ENCODE measurements around the gene ZC3H12A.

The ZC3H12A gene

DNA sequence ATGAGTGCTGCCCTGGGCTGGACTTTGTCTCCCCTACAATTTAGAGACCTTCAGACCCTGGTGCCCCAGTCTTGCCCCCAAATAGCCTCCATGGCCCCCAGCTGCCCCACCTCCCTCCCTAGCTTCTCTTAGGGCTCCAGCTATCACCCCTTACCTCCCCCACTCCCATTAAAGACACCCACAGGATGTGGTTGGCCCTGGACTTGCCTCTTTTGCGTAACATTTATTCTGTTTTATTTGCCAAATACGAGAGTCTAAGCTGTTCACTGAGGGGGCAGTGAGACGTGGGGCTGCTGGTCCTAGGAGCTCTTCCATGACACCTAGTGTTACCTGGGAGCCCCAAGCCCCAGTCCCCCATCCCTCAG is 4.5 kb downstream of the ZC3H12A start:
- no peak for DNase-seq (ENCODE audit: low spot score)

DNA sequence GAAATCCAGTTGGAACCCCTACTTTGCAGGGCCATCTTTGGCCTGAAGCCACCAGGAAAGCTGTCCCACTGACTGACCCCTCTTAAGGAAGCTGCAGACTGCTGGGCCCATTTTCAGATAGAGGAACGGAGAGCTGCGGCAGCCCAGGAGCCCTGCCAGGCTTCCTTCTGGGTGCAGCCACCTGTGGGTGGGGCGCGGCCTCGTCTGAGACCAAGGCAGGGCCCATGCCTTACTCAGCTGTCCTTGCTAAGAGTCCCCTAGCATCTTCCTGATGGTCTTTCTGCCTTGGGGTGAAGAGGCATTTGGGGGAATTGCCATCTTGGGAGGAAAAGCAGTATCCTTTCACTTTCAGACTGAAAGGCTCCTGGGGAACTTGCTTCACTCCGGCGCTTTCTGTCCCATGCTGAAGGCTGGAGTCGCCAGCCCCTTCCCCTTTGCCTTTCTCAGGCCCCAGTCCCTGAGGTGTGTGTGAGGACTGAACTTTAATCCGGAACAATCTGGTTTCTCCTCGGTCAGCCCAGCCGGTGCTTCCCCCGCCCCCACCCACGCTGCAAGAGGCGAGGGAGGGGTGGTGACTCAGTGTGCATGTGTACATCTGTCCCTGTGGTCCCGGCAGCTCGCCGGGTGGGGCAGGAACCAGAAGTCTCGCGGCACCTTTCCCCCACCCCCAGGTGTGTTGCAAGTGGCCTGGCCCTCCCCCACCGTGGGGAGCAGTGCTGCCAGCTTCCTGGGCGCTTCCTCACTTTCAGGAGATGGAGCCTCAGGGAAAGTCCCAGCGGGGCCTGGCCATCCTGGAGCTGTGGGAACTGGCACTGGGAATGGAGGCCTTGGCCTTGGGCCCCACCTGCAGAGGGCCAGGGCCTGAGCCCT is 5.1 kb downstream of the ZC3H12A start:
- DNase-seq (ENCODE audit: low spot score), result peak; percentile 87

DNA sequence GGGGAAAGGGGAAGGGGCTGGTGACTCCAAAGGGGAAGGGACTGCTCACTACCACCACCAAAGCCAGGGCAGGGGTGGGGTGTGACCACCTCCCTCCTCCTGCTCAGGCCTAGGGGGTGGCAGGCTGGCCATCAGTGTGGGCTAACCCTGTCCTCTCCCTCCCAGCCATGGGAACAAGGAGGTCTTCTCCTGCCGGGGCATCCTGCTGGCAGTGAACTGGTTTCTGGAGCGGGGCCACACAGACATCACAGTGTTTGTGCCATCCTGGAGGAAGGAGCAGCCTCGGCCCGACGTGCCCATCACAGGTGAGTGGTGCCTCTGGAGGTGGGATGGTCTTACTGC is 5.7 kb downstream of the ZC3H12A start:
- DNase-seq (ENCODE audit: low spot score), result no peak

DNA sequence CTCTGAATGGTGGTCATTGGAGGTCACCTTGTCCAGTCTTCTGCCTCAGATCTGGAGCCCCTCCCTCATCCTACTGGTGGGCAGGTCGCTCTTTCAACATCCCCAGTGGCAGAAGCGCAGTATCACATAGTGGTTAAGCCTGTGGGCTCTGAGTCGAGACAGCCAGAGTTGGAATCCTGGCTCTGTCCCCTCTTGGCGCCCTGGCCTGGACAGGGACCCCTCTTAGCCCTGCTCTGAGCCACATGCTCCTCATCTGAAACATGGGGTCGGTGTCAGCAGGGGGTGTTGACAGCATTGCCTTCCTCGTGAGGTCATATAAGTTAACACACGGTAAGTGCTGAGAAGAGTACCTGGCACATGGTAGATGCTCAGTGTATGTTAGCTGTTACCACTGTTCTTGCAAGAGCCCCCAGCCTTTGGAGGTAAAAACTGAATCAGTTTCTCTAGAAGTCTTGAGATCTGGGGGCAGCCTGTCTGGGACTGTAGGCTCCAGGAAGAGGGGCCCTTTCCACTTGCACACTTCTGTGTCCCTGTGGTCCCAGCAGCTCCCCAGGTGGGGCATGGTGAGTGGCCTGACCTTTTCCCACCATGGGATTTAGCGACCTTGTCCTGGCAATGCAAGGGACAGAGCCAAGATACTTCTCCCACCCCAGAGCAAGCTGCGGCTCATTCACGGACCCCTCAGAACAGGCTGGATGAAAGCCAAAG is 6.4 kb downstream of the ZC3H12A start:
- DNase-seq (ENCODE audit: low spot score), result no peak

DNA sequence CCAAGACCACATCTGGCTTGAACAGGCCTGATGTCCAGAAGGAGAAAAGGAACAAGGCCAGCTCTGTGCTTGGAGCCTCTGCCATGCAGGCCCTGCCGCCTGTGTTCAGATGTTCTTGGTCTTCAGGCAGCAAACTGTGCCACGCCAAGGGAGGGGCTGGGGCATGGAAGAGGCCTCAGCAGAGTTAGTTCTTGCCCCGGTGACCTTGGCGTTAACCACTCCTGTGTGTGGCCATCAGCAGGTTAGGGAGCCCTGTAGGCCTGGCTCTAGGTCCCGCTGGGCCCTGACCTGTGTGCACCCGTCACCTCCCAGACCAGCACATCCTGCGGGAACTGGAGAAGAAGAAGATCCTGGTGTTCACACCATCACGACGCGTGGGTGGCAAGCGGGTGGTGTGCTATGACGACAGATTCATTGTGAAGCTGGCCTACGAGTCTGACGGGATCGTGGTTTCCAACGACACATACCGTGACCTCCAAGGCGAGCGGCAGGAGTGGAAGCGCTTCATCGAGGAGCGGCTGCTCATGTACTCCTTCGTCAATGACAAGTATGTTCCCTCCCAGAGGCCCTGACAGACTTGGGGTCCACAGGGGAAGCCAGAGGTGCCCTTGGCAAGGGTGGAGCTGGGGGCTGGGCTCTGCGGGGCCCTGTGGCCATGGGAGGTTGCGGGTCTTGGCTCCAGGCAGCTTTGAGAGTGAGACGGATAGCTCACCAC is 7.1 kb downstream of the ZC3H12A start:
- no peak for DNase-seq (ENCODE audit: low spot score)

DNA sequence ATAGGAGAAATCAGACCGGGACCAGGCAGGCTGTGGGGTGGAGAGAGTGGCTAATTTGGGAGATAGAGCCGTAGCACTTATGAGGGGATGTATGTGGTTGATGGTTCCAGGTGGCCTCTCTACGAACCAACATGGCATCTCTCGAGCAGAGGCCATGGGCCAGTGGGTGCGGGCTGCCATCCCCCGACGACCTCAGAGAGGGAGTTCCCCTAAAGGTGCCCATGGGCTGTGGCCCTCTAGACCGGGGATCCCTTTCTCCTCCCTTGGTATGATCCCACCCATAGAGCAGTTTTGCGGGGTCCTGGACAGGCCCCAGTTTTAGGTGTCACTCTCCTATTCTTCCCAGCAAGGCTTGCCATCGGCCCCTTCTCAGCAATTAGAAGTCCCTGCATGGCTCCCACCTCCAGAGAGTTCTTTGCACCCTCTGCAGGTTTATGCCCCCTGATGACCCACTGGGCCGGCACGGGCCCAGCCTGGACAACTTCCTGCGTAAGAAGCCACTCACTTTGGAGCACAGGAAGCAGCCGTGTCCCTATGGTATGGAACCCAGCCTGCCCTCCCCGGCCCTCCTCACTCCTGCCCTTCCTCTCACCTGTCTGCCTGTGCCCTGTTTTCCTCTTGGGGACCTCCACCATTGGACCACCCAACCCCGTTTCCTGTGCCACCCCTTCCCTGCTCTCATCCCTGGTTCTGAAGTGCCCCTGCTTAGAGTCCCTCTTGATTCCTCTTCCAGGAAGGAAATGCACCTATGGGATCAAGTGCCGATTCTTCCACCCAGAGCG is 7.8 kb downstream of the ZC3H12A start:
- no peak for DNase-seq (ENCODE audit: low spot score)

DNA sequence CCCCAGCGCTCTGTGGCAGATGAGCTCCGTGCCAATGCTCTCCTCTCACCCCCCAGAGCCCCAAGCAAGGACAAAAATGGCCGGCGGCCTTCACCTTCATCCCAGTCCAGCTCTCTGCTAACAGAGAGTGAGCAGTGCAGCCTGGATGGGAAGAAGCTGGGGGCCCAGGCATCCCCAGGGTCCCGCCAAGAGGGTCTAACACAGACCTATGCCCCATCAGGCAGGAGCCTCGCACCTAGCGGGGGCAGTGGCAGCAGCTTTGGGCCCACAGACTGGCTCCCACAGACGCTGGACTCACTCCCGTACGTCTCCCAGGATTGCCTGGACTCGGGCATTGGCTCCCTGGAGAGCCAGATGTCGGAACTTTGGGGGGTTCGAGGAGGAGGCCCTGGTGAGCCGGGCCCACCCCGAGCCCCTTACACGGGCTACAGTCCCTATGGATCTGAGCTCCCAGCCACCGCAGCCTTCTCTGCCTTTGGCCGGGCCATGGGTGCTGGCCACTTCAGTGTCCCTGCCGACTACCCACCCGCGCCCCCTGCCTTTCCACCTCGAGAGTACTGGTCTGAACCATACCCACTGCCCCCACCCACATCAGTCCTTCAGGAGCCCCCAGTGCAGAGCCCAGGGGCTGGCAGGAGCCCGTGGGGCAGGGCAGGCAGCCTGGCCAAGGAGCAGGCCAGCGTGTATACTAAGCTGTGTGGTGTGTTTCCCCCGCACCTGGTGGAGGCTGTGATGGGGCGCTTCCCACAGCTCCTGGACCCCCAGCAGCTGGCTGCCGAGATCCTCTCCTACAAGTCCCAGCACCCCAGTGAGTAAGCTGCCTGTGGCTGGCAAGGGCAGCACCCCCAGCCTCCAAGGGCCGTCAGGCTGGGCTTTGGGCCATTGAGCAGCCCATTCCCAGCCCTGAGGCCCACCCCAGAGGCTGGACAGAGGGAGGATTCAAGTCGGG is 8.7 kb downstream of the ZC3H12A start:
- no peak for DNase-seq (ENCODE audit: low spot score)

DNA sequence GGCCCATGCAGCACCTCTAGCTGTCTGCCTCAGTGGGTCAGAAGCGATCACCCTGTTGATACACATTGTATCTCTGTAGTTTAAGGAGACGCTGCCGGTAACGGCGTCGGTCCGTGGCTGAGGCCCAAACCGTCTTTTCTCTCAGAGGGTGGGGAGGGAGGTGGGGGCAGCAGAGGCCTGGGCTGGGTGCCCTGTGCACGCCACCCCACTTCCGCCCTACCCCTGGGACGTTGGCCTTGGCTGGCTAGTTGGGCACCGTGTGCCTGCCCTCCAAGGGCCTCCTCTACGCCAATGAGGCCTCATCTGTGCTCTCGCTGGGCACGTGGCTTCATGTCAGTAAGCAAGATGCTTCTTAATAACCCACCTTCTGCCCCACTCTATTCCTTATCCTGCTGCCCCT is 9.4 kb downstream of the ZC3H12A start:
- no peak for DNase-seq (ENCODE audit: low spot score)

DNA sequence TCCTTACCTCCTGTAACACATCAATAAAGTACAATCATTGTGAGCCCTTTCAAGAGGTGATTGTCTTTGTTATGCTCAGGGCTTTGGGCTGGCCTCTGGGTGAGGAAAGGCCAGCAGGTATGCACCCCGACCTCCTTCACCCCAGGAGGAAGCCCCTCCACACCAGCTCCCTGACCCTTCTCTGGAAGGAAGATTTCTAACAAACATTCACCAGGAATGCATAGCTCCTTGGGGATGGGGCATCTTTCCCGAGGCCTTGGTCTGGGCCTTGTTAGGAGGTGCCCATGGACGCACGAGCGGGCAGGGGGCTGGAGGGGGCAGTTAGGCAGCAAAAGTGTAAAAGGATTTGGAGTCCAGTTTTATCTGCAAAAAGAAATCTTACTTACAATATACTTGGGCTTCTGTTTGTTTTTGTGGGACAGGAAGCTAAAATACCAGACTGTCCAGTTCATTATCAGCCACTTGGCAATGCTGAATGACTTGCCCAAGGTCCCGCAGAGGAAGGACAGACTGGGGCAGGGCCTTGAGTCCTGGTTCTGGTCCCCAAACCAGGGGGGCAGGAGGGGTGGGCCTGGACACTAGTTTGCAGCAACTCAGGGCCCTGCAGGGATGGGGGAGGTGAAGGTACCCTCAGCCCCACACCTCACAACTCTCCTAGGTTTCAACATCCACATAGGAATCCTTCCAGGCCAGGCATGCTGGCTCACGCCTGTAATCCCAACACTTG is 10.1 kb downstream of the ZC3H12A start:
- no peak for DNase-seq (ENCODE audit: low spot score)

DNA sequence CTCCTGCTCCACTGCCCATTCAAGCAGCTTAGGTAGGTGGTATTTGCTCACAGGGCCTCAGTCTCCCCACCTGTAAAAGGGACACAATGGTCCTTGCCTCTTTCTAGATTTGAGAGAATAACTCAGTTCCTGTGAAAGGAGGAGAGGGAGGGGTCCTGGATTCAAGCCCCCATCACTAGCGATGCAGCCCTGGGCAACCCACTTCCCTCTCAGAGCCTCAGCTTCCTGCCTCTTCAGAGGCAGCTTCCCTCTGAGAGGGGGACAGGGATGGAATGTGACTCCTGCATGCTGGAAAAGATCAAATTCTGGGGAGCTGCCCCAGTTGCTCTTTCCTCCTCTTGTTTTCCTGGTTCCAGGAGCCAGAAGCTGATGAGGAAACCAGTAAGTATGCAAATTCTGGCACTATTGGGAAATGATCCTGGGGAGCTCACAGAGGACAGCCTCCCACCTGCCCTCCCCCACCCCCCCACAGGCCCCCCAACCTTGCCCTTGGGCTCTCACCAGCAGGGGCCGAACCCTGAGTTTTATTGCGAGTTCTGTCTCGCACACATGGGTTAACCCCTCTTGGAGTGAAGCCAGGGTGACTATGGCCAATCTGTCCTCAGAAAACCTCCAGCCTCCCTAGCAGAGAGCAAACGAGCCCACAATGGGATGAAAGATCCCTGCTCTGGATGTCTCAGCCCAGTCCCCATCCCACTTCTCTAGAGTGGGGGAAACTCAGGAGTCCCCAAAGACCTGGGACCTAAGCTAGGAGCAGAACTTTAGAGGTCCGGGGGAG is 11.7 kb downstream of the ZC3H12A start:
- DNase-seq (ENCODE audit: low spot score), result no peak

DNA sequence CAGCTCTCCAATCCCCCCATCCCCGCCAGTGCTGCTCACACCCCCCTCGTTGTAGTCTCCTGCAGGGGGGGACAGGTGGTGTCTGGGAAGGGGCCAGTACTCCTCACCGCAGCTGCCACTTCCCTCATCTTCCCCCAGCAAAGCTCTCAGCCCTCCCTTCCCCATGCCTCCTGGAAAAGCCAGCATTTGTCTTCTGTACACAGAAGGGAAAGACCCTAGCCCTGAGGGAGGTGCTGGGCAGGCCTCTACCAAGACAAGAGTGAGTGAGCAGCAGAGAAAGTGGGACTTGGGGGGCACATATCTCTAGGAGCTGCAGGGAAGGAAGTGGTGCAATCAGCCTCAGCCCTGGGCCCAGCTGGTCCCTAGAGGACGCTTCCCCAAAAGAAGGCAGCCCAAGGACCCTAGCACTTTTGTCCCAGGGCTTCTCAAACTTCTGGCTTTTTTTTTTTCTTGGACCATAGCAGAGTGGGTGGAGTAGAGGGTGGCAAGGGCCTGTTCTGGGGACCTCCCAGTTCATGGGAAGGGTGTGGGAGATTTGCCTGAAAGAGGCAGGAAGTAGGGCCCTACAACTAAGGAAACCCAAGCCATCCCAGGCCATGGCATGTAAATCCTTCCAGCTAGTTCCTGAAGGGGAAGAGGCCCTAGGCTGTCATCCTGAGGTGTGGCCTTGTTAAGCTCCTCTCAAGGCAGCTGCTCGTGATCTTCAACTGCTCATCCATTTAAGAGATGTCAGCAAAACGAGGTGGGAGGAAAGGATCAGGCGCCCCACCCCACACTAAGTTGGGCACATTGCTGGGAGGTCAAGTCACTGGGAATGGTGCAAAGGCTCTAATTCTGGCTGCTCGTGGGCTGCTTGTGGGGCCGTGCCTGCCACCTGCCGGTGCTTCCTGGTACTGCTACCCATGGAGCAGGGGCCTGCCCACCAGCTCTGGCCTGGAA is 12.6 kb downstream of the ZC3H12A start:
- DNase-seq (ENCODE audit: low spot score), result peak; percentile 59

DNA sequence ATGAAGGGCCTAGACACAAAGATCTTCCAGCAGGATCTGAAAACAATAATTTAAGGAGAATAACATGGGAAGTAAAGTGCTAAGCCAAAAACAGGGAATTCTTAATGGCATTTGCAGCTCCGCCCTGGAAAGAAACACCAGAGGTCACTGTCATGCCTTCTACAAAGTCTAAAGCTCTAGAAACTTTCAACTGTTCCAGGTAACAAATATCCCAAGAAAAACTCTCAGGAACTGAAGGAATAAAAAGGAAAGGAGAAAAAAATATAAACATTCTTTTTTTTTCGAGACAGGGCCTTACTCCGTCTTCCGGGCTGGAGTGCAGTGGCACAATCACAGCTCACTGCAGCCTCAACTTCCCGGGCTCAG is 13.2 kb downstream of the ZC3H12A start:
- no peak for DNase-seq (ENCODE audit: low spot score)

DNA sequence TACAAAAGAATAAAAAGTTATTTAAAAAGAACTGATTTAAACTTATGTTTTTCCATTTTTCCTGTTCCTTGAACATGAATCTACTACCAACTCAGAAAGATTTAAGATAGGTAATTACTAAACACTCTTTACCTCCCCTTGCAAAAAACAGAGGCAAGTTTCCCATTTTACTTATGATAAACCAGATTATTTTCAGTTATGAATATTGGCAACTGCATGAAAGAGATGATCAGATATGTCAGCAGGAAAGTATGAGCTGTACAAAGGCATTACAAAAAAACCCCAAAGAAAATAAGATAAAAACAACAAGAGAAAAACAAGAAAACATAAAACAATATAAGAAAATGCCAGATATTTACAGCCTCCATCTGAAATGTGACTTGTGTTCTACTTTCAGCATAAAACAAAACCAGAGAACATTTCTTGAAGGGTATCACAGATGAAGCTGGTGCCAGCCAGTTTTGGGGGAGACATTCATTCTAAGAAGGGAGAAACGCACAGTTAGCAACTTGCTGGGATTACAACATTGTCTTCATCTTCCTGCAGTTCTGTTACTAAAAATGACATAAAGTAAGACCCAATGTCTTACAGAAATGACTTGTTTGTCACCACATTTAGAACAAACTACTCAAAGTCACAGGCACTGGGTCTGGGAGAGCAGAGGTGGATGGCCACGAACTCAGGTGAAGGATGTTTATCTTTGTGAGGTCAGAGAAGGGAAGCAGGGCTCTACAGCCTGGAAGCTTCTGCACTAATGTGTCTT is 19.1 kb downstream of the ZC3H12A start:
- no peak for DNase-seq (ENCODE audit: low spot score)

DNA sequence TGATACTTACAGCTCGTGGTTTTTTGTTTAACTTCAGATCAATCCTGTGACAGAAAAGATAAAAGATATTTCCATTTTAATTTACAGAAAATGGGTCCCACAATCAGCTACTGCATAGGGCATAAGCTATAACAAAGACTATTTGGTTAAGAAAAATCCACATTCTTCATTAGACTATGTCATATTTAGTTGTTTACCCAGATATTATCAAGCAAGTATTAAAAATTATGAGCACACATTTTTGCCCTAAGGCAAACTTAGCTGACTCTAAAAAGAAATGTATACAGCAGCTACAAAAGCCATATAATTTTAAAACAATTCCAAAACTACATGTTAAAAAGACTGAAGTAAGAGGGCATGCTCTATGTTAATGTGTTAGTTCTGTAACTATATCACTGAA is 21.5 kb downstream of the ZC3H12A start:
- DNase-seq (ENCODE audit: low spot score), result no peak

DNA sequence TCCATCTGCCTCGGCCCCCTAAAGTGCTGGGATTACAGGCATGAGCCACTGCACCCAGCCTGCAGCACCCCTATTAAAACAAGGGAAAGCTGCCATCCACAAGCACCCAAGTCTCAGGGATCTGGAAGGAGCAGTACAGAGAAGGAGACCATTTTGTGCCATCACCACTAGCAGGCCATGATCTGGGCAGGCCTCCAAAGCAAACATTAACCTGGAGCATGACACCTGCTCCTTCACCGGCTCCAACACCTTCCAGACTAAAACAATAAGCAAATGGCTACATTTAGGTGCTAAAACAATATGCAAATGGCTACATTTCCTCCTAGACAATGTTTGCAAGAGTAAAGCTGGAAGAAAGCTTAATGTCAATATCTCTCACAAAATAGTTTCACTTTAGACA is 23.5 kb downstream of the ZC3H12A start:
- no peak for DNase-seq (ENCODE audit: low spot score)

DNA sequence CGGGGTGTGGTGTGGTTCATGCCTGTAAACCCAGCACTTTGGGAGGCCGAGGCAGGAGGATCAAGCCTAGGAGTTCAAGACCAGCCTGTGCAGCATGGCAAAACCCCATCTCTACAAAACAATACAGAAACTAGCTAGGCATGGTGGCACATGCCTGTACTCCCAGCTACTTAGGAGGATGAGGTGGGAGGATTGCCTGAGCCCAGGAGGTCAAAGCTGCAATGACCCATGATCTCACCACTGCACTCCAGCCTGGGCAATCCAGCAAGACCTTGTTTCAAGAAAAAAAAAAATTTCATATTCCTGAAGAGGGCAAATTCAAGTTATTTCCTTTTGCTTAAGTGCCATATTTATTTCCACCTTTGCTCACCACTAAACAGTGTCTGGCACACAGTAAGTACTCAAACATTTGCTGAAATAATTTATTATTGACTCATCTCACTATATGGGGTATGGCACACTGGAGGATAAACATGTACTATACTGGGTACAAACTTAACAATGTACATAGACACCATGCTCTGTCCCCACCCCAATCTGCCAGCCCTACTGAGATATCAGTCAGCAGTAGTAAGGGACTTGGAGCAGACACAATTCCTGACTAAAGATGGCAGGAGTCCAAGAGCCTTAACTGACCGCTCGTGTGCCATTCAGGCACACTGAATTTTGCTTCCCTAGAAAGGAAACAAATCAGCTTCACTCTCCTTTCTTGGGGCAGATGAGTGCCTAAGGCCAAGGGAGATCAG is 24.7 kb downstream of the ZC3H12A start:
- no peak for DNase-seq (ENCODE audit: low spot score)

DNA sequence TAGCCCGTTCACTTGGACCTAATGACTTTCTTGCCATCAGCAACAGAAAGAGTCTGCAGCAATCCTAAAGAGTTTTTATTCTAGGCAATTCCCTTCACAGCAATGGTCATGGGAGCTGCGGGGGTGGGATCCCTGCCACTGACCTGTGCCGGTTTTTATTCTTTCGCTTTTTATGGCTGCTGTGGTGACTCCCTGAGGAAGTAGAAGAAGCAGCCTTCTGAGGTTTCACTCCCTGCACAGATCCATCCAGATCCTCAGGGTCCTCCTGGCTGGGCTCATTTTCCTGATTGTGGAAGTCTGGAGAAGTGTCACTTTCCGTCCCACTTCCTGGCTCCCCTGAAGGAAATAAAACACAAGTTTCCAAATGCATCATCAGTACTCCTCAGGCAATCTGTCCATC is 27.3 kb downstream of the ZC3H12A start:
- DNase-seq (ENCODE audit: low spot score), result no peak
